GM10266 (cell line): ENCODE measurements around the gene PDXP.

Experiments used
- DNase-seq: peaks from one replicate; pipeline ENCODE4 v3.0.0; 2012; ENCODE audit errors: extremely low spot score
- TF ChIP-seq, protein P1 (sequence below): IDR thresholded peaks from 2 replicates; pipeline ENCODE4 v1.5.1; 2012; ENCODE audit warnings: mild to moderate bottlenecking, low read depth; ENCODE audit not compliant: control insufficient read depth, insufficient read depth; ENCODE audit errors: missing control alignments

The PDXP gene

DNA sequence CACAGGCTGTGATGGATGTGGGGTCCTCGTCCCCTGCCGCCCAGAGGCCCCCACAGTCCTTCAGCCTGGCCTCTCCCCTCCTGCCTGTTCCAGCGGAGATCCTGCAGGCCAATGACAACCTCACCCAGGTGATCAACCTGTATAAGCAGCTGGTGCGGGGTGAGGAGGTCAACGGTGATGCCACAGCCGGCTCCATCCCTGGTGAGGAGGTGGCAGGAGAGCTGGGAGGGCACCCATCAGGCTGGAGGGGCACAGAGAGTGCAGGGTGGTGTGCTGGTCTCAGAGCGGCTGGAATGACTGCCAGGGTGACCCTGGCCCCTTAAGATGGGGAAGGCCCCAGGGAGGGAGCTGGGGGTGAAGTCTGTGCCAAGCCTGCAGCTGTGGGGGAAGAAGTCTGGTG is 33.6 kb upstream of the PDXP start:
- TF ChIP-seq, protein P1, sequence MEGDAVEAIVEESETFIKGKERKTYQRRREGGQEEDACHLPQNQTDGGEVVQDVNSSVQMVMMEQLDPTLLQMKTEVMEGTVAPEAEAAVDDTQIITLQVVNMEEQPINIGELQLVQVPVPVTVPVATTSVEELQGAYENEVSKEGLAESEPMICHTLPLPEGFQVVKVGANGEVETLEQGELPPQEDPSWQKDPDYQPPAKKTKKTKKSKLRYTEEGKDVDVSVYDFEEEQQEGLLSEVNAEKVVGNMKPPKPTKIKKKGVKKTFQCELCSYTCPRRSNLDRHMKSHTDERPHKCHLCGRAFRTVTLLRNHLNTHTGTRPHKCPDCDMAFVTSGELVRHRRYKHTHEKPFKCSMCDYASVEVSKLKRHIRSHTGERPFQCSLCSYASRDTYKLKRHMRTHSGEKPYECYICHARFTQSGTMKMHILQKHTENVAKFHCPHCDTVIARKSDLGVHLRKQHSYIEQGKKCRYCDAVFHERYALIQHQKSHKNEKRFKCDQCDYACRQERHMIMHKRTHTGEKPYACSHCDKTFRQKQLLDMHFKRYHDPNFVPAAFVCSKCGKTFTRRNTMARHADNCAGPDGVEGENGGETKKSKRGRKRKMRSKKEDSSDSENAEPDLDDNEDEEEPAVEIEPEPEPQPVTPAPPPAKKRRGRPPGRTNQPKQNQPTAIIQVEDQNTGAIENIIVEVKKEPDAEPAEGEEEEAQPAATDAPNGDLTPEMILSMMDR, result no peak
- DNase-seq, result no peak

DNA sequence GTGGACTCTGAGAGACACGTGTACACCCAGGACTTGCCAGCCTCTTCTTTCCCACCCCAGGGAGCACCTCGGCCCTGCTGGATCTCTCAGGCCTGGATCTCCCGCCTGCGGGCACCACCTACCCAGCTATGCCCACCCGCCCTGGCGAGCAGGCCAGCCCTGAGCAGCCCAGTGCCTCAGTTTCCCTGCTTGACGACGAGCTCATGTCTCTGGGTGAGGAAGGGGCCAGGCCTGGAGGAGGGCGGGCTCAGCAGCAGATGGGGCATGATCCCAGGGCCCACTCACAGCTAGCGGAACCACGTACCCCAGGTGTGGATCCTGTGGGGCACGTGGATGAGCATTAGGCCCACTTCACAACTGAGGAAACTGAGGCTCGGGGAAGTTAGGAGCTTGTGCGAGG is 32.8 kb upstream of the PDXP start:
- no peak for DNase-seq
- TF ChIP-seq, protein P1, result no peak

DNA sequence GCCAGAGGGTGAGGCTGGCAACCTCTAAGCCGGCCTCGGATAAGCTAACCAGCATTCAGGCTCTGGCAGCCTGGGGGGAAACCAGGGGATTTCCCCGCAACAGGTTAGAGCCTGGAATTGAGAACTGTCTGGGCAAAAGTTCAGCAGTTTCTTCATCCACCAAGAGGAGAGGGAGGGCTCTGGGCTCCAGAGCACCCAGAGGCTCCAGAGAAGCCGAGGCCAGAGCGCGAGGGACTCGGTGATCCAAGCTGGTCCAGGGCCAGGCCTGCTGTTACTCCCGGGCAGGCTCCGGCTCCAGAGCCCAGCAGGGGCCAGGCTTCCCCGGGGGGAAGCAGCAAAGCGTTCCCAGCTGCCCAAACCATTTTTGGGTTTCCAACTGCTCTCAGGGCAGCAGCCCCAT is 32.4 kb upstream of the PDXP start:
- DNase-seq, result no peak
- TF ChIP-seq, protein P1, result no peak

DNA sequence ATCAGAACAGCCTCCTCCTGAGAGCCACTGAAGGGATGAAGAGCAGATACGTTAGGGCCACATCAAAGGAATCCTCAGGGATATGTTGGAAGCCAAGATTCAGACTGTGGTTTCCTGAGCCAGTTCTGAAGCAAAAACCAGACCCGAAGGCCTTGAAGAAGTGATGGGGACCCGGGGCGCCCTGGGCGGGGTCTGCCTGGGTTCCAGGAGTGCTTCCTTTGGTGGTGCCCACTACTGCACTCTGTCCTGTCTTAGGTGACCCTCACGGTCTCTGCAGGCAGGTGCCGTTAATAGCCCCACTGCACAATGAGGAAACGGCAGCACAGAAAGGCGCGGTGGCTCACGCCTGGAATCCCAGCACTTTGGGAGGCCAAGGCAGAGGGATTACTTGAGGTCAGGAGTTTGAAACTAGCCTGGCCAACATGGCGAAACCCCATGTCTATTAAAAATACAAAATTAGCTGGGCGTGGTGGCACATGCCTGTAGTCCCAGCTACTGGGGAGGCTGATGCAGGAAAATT is 31.9 kb upstream of the PDXP start:
- TF ChIP-seq, protein P1, result no peak

DNA sequence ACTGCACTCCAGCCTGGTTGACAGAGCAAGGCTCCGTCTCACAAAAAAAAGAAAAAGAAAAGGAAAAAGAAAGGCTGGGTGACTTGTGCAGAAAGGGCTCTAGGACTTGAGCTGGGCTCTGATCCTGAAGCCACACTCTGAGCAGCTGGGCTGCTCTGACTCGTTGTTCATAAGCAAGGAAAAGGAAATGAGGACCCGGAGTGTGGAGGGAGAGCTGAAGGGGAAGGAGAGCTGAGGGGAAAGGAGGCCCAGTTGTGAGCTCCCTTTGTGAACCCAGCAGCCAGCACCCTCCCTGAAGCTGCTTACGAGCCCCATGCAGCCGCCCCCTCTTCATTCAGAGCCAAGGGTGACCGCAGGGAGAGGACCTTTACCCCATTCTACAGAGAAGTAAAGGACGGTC is 31.4 kb upstream of the PDXP start:
- TF ChIP-seq, protein P1, result no peak

More for the DNA sequence above, 31.9 kb upstream of the PDXP start:
- no peak for DNase-seq

DNA sequence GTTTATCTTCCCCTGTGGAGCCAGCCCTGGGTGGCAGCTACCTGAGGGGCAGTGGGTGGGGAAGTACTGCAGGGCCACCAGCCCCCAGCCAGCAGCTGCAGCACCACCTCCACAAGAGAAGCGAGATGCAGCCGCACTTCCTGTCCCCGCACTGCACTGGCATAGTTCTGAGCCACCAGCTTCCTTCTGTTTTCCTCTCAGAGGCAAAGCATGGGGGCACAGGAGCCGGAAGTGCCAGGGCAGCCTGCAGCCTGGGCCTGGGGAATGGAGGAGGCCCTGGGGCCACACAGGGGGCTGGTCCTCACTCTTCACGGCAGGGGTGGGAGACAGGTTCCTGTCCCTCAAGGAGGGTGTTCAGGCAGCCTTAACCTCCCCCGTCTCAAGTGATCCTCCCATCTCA is 31.0 kb upstream of the PDXP start:
- no peak for DNase-seq

More for the DNA sequence above, 31.4 kb upstream of the PDXP start:
- no peak for DNase-seq

DNA sequence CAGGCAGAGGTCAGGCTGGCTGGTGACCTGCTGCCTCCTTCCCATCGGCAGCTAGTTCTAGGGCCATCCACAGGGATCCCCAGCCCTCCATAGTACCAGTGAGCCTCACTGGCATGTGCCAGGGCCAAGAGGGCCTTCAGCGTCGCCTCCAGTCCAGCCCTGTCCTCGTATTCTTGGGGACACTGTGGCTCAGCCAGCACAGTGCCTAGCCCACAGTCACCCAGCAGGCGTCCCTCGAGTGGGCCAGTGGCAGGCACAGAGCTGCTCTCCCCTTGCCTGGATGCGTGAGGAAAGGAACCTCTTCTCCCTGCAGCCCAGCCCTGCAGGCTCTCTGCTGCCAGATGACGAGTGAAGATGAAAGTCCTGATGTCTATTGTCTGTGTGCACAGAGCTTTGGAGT is 29.7 kb upstream of the PDXP start:
- TF ChIP-seq, protein P1, result no peak
- DNase-seq, result no peak

More for the DNA sequence above, 31.0 kb upstream of the PDXP start:
- TF ChIP-seq, protein P1, result no peak
